GM12878 (cell line): ENCODE measurements around the gene GALNTL6. TPM values are rescaled to one million over a fixed set of nuclear protein-coding genes. Genes with fewer than 3 reads are reported as not detected.

Experiments used
- ATAC-seq: fragments of 200-7000 bp; cut with Tn5 transposase; 3 replicates; pipeline ENCODE4 v1.9.1; 2020; ENCODE audit warnings: mild to moderate bottlenecking, moderate library complexity
- BruUV-seq: library from RNA; stranded (reverse); fragments of 400-500 nt; replicated peaks from 2 replicates; lab custom pipeline; 2021; lab: Mats Ljungman, UMichigan
- CTCF ChIA-PET: fragments of 300-600 bp; sonication (Branson Sonifier 250); formaldehyde crosslinking; extraction: SDS; loops from one replicate; lab custom pipeline; 2021; ENCODE audit warnings: inconsistent platforms; lab: Yijun Ruan, JAX
- POLR2A ChIA-PET: fragments of 350-600 bp; formaldehyde crosslinking; extraction: SDS; loops from one replicate; lab custom pipeline; 2021; ENCODE audit warnings: inconsistent platforms; lab: Charles Lee
- RAD21 ChIA-PET: fragments of 300-600 bp; sonication (Branson Sonifier 250); formaldehyde crosslinking; loops from one replicate; lab custom pipeline; 2023; ENCODE audit warnings: antibody characterized with exemption; ENCODE audit not compliant: unreplicated experiment; lab: Charles Lee
- SMC1A ChIA-PET: fragments of 300-600 bp; sonication (Branson Sonifier 250); formaldehyde crosslinking; loops from one replicate; lab custom pipeline; 2023; ENCODE audit not compliant: unreplicated experiment, uncharacterized antibody; lab: Charles Lee
- DNase-seq: peaks from one replicate; pipeline ENCODE4 v3.0.0-alpha.2; 2011; ENCODE audit warnings: low read depth, low spot score
- FAIRE-seq: peaks from 3 replicates; lab custom pipeline; 2011; peaks lifted over from hg19 to GRCh38; lab: Jason Lieb, UNC
- H2AFZ ChIP-seq: 2 replicates; pipeline ENCODE4 v1.6.0; 2011; ENCODE audit warnings: low read depth, low read length, control low read depth; ENCODE audit not compliant: control insufficient read depth
- H3K27ac ChIP-seq: 2 replicates; pipeline ENCODE4 v1.5.1; 2011; ENCODE audit warnings: control low read depth; ENCODE audit not compliant: control insufficient read depth, insufficient read depth
- H3K27me3 ChIP-seq, 2 experiments: replicated peaks in 1 of 2; 2 replicates each; pipeline versions ENCODE4 v1.6.0 to v1.6.1; 2011; ENCODE audit warnings: low read length in 1 of 2; ENCODE audit not compliant: control insufficient read depth in 2 of 2, insufficient read depth in 2 of 2
- H3K36me3 ChIP-seq, 2 experiments: 2 replicates each; pipeline ENCODE4 v1.5.1; 2011; ENCODE audit warnings: low read length in 1 of 2; ENCODE audit not compliant: control insufficient read depth in 2 of 2, insufficient read depth in 2 of 2
- H3K4me1 ChIP-seq: 2 replicates; pipeline ENCODE4 v1.6.1; 2011; ENCODE audit warnings: mild to moderate bottlenecking, low read length, moderate library complexity, mixed read lengths; ENCODE audit not compliant: control insufficient read depth, insufficient read depth
- H3K4me2 ChIP-seq: 2 replicates; pipeline ENCODE4 v1.6.0; 2011; ENCODE audit warnings: control low read depth; ENCODE audit not compliant: control insufficient read depth, insufficient read depth
- H3K4me3 ChIP-seq: fragments of 200-600 bp; sonication (generic); 2 replicates; pipeline ENCODE4 v1.5.1; 2016
- H3K79me2 ChIP-seq: 2 replicates; pipeline ENCODE4 v1.6.0; 2011; ENCODE audit warnings: low read length; ENCODE audit not compliant: control insufficient read depth, insufficient read depth
- H3K9ac ChIP-seq: 2 replicates; pipeline ENCODE4 v1.8.0; 2011; ENCODE audit warnings: low read length, control low read depth, mixed read lengths; ENCODE audit not compliant: control insufficient read depth, insufficient read depth
- H3K9me3 ChIP-seq: replicated peaks from 3 replicates; pipeline ENCODE4 v1.5.1; 2011; ENCODE audit warnings: mild to moderate bottlenecking, low read length; ENCODE audit not compliant: control insufficient read depth, insufficient read depth
- H4K20me1 ChIP-seq: 2 replicates; pipeline ENCODE4 v1.6.0; 2011; ENCODE audit not compliant: control insufficient read depth, insufficient read depth
- BHLHE40 ChIP-seq, 2 experiments: fragments of 450-650 bp in 1 of 2; IDR thresholded peaks; 2 replicates each; pipeline ENCODE4 v1.6.1; 2011 to 2017; ENCODE audit warnings: low read depth in 2 of 2, borderline replicate concordance in 1 of 2, improper control_type of control experiment in 1 of 2, low read length in 1 of 2, mild to moderate bottlenecking in 1 of 2
- BRCA1 ChIP-seq: IDR thresholded peaks from 2 replicates; pipeline ENCODE4 v1.6.1; 2011; ENCODE audit warnings: low read depth, low read length, improper control_type of control experiment
- CHD4 ChIP-seq: fragments of 200-600 bp; sonication (generic); IDR thresholded peaks from 2 replicates; pipeline ENCODE4 v1.6.1; 2016; ENCODE audit warnings: mild to moderate bottlenecking
- DPF2 ChIP-seq: fragments of 450-650 bp; IDR thresholded peaks from 2 replicates; pipeline ENCODE4 v1.6.1; 2017; ENCODE audit warnings: mild to moderate bottlenecking
- ELK1 ChIP-seq: IDR thresholded peaks from 2 replicates; pipeline ENCODE4 v1.6.1; 2012; ENCODE audit warnings: low read depth, low read length, improper control_type of control experiment
- IRF5 ChIP-seq: fragments of 450-650 bp; IDR thresholded peaks from 2 replicates; pipeline ENCODE4 v1.6.1; 2017; ENCODE audit warnings: borderline replicate concordance
- MEF2B ChIP-seq: fragments of 450-650 bp; IDR thresholded peaks from 2 replicates; pipeline ENCODE4 v1.6.1; 2018; ENCODE audit warnings: mild to moderate bottlenecking, moderate library complexity; ENCODE audit not compliant: partially characterized antibody, poor library complexity, severe bottlenecking
- WGBS: methylation state at CpG from one replicate; pipeline ENCODE4 v1.1.6; 2016; ENCODE audit warnings: low lambda C conversion rate; ENCODE audit not compliant: insufficient replicate concordance, insufficient coverage; ENCODE audit errors: missing lambda C conversion rate; 5-methylcytosine and 5-hydroxymethylcytosine counted together
- in situ Hi-C: fragments of 300-500 bp; cut with MboI; formaldehyde crosslinking; loops from 9 replicates; pipeline ENCODE4 v1.14.3; 2018; ENCODE audit warnings: mixed read lengths
- intact Hi-C: fragments of 100-400 bp; cut with micrococcal nuclease; formaldehyde crosslinking; loops from one replicate; pipeline ENCODE4 v1.14.2; 2022; ENCODE audit not compliant: unreplicated experiment
- polyA plus RNA-seq, 11 experiments: library from polyadenylated mRNA; depleted of rRNA in 4 of 11; unstranded in 6 of 11; stranded (reverse) in 5 of 11; fragments of >200 nt; fragmentation: Nextera tagmentation in 4 of 11; fragmentation: Illumina TruSeq in 1 of 11; extraction: Ambion mirVana in 4 of 11; extraction: Trizol in 1 of 11; gene quantifications; 1 replicate in 1 of 11; 2 replicates in 10 of 11; pipeline versions ENCODE4 v1.2.1 to v1.2.3, GENCODE V29; 2011 to 2016; ENCODE audit warnings: inconsistent platforms in 2 of 11, missing spikeins in 2 of 11, low read depth in 1 of 11
- total RNA-seq, 4 experiments: library from RNA; depleted of rRNA in 3 of 4; stranded (reverse); fragments of >200 nt in 3 of 4; fragmentation: Illumina TruSeq in 1 of 4; extraction: Trizol in 1 of 4; gene quantifications; 2 replicates each; pipeline versions ENCODE4 v1.2.1 to v1.2.3, GENCODE V29; 2013 to 2021

Gene GALNTL6
- total and polyA plus RNA-seq, 10 of the 15 experiments (the other 5 are each of a cell fraction or from before 2014, with no cell fraction given) = 0.01 to 0.29 TPM; not detected in 8

- no TSS peak for BruUV-seq
- DNase-seq (no peak), ATAC-seq (no peak), FAIRE-seq (no peak)
- no peaks in the 10 kb centered on the region for H3K36me3 ChIP-seq
- no peak overlapping the region for H3K4me3 ChIP-seq
- POLR2A ChIA-PET = no interaction called here
- no peak overlapping the region for H3K4me2 ChIP-seq
- no peaks in the 10 kb centered on the region for H3K4me1 ChIP-seq
- no peak overlapping the region for H3K9ac ChIP-seq
- H3K9me3 ChIP-seq = no peaks in the 10 kb centered on the region
- no peaks in the 10 kb centered on the region for H3K27me3 ChIP-seq
- intact Hi-C loops = no loop called here
- no peaks in the 10 kb centered on the region for H4K20me1 ChIP-seq
- in situ Hi-C loops = no loop called here
- WGBS = 10% methylated on average over 4 of the region's 4 CpGs
- H2AFZ ChIP-seq = no peak overlapping the region
- no peak overlapping the region for H3K27ac ChIP-seq
- SMC1A ChIA-PET = interaction anchor here (0.9 kb wide), 1 partner anchor 19 kb away, joined by 3 read pairs; no protein-coding TSS in a partner anchor
- TF ChIP-seq CHD4 = no peak
- no peak for TF ChIP-seq ELK1
- TF ChIP-seq DPF2 = no peak
- no peak for TF ChIP-seq BHLHE40 (IDR thresholded peaks at IDR 0.05; ENCODE audit: borderline replicate concordance in 1 of 2, low read depth in 2 of 2, low read length in 1 of 2)
- TF ChIP-seq IRF5 = no peak
- no peak for TF ChIP-seq BRCA1
- TF ChIP-seq MEF2B = no peak
- no peaks in the 10 kb centered on the region for H3K79me2 ChIP-seq
- RAD21 ChIA-PET = no interaction called here
- CTCF ChIA-PET = no interaction called here
These were observed 360.0 kb downstream of the GALNTL6 start for GRCh38 chr4:172173206-172173605.
